ENCODE measurements around the gene CA5A.
"Not testable (repeated sequence)": the region's sequence is repeated elsewhere in the genome, so short reads cannot be mapped to it uniquely, and the experiment has no call there.

Gene CA5A

DNA sequence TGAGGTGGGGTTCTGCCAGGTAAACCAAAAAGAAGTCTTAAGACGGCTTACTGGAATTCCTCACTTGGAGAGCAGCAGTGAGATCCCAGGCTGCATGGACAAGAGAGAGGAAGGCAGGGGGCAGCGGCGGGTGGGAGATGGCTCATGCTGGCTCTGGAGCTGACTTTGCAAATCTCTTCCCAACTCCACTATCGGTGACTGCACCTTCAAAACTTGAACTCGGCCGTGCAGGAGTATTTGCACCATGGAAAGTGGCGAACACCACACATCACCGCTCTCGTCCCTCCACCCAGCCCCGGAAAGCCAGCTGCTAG is 16.7 kb downstream of the CA5A start:
- DNase-seq = no peak

GRCh38 chr16:87918866-87919680 is 17.3 kb downstream of the CA5A start:
- DNase-seq = no peak

DNA sequence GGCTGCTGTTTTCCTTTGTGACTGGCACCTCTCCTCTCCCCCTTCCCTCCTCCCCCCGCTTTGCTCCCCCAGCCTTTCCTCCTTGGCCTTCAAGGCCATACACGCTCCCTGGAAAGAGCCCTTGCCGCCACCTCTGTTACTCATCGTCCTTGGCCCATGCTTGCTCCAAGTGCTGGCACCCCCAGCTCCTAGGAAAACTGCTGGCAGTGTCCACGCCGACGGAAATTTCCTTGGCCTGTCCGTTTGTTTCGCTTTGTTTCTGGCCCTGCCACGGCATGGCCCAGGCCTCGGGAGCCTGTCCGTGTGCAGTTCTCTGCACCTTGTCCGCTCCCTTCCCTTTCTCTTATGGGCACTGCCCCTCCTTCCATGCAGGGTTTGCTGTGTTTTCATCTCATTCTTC is 18.0 kb downstream of the CA5A start:
- no peak for DNase-seq

GRCh38 chr16:87917503-87917902 is 18.8 kb downstream of the CA5A start:
- no peak for DNase-seq

DNA sequence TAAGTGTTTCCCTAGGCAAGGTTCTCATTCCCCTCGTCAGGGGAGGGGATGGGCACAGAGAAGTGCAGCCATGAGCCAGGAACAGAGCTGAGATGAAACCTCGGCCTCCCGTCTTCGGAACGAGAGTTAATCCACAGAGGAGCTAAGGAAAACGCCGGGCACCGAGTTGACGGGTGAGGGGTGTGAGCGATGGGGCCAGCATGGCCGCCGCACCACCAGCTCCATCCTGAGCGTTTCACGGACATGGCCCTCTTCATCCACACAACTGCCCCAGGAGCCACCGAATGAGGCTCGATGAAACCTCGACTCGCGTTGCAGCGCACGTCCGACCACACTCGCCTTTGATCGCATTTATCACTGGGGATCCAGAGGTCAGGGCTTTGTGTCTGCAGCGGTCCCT is 21.5 kb downstream of the CA5A start:
- DNase-seq = no peak

DNA sequence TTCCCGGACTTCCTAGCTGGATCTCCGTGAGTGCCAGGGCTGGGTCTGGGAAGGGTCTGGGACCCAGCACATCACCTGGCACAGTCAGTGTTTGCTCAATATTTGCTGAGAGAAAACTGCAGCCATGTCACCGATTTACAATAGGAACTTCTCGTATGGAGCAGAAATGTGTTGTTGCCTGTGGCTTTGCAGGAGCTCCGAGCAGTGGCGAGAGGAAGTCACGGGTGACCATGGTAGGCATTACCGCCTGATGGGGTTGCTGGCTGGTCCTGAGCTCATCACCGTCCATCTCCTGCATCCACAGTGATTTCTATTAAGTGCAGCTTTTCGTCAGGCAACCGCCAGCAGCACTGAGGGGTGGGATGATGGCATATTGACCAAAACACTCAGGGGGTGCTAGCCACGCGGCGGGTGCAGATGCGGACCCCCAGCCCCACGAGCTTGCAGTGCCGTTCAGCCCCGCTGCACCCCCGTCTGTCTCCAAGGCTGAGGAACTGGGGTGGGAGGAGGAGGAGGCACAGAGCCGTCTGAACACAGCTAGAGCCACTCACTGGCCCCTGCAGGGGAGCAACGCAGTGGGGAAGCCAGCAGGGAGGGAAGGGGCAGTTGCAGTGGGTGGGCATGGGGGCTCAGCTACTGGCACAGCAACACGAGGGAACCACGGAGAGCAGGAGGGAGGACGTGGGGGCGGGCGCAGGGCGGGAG is 22.2 kb downstream of the CA5A start:
- DNase-seq = not testable (repeated sequence)

DNA sequence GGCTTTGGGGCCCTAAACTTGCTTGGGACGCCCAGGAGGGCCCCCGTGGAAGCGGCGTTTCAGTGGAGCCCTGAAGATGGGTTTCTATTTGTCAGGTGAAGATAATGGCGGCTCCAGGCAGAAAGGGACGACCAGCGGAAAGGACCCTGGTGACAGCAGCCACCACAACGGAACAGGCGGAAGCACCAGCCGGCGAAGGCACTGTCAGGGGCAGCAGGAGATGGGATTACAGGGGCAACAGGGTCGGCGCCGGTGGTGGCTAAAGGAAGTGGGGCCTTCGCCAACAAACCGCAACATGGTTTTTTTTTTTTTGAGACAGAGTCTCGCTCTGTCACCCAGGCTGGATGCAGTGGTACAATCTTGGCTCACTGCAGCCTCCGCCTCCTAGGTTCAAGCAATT is 23.6 kb downstream of the CA5A start:
- not testable (repeated sequence) for DNase-seq

- not testable (repeated sequence) for DNase-seq
Observed at GRCh38 chr16:87911106-87911763, 25.1 kb downstream of the CA5A start.

DNA sequence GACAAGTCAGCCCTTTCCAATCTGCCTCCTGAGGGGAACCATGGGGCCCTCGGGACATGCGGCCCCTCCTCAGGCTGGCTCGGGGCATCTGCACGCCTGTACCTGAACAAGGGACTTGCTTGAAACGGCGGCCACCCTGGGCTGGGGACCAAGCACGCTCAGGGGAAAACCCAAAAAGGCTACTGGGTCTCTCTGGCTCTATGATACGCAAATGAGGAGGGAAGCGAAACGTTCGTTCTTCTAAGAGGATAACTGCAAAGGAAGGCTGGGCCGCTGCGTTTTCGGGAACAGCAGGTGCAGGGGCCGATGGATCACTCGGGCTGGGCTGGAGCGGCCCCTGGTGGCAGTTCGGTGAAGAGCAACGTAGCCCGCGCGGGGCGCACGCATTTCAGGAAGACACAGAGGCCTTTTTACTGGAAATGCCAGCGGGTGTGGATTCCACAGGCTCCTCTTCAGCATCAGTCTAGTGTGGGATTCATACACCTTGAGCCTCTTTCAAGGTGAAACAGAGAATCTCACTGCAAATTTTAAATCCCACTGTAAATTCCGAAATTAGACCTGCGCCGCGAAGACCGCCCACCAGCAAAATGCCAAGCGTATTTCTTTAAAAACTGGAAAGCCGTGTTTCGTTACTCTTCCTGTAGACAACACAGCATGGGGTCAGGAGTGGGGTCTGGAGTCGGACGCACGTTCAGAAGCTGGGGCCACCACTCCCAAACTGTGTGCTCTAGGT is 27.0 kb downstream of the CA5A start:
- not testable (repeated sequence) for DNase-seq

DNA sequence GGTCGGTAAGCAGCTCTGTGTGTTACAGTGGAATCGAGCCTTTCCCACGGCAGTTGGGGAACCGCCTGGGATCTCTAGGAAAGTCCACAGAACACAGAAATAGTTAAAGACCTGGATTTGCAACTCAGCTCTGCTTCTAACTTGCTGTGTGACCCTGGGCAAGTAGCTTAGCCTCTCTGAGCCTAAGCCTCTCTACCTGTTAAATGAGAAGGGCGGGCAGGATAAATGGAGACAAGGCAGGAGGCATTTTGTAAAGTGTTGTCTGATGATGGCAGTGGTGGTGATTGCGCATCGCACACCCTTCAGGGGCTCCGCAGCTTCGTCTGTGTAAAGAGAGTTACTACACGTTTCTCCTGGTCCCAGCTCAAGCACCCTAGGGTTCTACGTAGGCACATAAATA is 28.2 kb downstream of the CA5A start:
- DNase-seq = not testable (repeated sequence)

DNA sequence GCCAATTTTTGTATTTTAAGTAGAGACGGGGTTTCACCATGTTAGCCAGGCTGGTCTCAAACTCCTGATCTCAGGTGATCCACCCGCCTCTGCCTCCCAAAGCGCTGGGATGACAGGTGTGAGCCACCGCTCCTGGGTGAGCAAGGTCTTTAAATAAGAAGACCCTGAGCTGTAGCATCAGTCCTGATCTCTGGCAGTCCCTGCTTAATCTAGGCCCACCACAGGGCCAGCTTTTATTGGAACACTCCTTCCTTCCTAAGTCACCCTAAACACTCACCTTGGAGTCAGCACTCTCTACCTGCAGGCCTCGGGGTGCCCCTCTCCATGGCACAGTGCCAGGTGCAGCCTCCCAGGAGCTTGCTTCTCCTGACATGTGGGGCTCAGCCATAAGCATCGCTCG is 30.8 kb downstream of the CA5A start:
- DNase-seq = not testable (repeated sequence)

GRCh38 chr16:87904963-87905362 is 31.4 kb downstream of the CA5A start:
- DNase-seq = not testable (repeated sequence)

DNA sequence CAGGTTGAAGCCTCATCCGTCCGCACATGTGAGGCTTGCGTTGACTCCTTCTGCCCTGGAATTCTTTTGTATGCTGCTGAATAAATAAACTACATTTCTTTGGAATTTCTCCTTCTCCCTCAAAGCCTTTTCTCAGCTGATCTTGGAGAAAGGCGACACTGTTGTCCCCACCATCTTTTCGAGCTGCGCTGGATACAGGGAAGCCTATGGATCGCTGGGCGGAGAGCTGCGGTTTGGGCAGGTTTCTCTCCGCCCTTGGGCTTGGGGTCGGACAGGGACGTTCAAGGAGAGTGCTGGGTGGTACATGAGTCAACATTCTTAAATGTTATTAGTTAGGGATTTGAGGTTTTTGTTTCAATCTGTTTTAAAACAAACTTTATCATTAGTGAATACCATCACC is 35.8 kb downstream of the CA5A start:
- DNase-seq = not testable (repeated sequence)

DNA sequence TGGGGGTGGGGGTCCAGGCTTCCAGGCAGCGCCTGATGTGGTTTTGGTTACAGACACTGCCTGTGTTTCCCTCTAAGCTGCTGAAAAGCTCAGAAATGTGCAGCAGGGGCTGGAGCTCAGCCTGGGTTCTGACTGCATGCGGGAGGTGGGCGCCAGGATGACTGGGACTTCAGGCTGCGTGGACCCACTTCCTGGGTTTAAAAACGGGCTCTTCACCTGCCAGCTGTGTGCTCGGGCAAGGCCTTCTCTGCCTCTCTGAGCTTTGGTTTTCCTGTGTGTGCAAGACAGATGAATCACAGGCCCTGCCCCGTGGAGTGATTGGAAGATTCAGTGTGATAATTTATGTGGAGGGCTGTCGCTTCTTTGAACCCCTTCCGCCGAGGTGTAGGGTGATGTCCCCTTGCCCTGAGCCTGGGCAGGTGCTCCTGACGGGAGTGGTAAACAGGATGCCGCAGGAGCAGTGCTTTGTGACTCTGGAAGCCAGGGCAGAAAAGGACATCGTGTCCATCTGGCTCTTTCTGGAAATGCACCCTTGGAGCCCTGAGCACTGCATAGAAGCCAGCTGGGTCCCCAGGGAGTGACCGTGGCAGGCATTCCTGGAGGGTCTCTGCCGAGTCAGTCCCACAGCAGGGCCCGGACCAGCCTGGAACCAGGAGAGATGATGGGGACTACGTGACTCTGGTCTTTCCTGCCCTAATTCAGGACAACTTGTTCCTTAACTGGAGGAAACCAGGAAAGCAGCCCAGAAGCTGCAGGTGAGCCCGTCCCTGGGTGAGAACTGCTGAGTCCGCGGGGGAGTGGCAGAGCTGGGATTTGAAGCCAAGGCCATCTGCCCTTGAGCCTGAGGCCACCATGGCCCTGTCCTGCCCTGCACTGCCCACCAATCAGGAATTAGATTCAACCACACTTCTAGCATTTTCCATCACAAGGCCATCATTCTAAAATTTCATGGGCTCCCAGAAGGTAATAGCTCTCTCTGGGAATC is 38.5 kb downstream of the CA5A start:
- no peak for DNase-seq

GRCh38 chr16:87896924-87897520 is 39.3 kb downstream of the CA5A start:
- not testable (repeated sequence) for DNase-seq

- not testable (repeated sequence) for DNase-seq
Observed at GRCh38 chr16:87896176-87896890, 40.0 kb downstream of the CA5A start.

- no peak for DNase-seq
Observed at GRCh38 chr16:87895641-87896141, 40.6 kb downstream of the CA5A start.

- not testable (repeated sequence) for DNase-seq
Observed at GRCh38 chr16:87894005-87894404, 42.3 kb downstream of the CA5A start.

DNA sequence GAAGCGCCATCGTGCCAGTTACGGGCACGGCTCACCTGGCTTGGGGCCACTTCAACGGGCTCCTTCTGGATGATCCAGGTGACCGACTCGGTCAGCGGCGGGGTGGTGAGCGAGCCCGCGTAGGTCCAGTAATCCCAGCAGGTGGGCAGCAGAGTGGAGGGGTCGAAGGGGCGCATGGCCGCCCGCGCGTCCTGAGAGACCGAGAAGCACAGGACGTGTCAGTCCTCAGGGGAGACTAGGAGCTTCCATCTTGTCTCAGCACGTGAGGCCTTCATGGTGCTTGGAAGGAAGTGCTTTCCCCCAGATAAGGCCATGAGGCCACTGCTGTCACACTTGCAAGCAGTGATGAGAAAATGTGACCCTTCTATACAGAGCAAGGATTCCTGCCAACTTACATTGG is 44.6 kb downstream of the CA5A start:
- DNase-seq = no peak

DNA sequence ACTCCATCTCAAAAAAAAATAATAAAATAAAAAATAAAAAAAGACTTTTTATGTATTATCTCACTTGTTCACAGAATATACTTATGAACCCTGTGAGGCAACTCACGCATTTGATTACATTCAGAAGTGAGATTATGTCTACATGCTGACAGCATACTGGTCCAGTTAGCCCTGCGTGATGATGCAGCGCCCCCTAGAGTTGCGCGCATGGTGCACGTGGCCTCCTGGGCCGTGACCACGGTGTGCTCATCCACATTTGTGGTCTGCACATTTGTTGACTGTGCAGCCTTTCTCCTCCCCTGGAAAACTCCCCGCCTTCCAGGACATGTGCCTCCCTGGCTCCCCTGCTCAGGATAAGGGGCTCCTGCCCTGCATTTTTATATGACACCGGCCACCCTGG is 46.6 kb downstream of the CA5A start:
- DNase-seq = not testable (repeated sequence)

GRCh38 chr16:87888346-87888745 is 48.0 kb downstream of the CA5A start:
- not testable (repeated sequence) for DNase-seq

All from amniotic stem cell (primary cell).